Esophagus squamous epithelium (tissue), 5 donors: ENCODE data around the gene NDUFAF7. TPM values are rescaled to one million over a fixed set of nuclear protein-coding genes. Genes with fewer than 3 reads are reported as not detected.
"Not testable (repeated sequence)": the region's sequence is repeated elsewhere in the genome, so short reads cannot be mapped to it uniquely, and the experiment has no call there.

Source experiments
- DNase-seq: peaks from one replicate; lab custom pipeline; 2025; lab: John Stamatoyannopoulos, UW
- H3K27ac ChIP-seq, 4 donors: fragments of 200-600 bp; sonication (generic); one replicate each; pipeline ENCODE4 v1.5.1; 2016 to 2019; ENCODE audit warnings: mild to moderate bottlenecking in 1 of 4
- H3K27me3 ChIP-seq, 4 donors: fragments of 200-600 bp; sonication (generic); 1 replicate in 3 of 4; 2 replicates in 1 of 4; pipeline versions ENCODE4 v1.5.1 to v1.6.0; 2017 to 2021; ENCODE audit warnings: antibody characterized with exemption in 1 of 4
- H3K36me3 ChIP-seq, 3 donors: fragments of 200-600 bp; sonication (generic); one replicate each; pipeline ENCODE4 v1.5.1; 2016 to 2019
- H3K4me1 ChIP-seq, 3 donors: fragments of 200-600 bp; sonication (generic); one replicate each; pipeline ENCODE4 v1.5.1; 2017 to 2019
- H3K4me3 ChIP-seq, 4 donors: fragments of 200-600 bp; sonication (generic); 1 replicate in 3 of 4; 2 replicates in 1 of 4; pipeline ENCODE4 v1.5.1; 2016 to 2019; ENCODE audit warnings: mild to moderate bottlenecking in 2 of 4, moderate library complexity in 1 of 4
- H3K9me3 ChIP-seq, 3 donors: fragments of 200-600 bp; sonication (generic); one replicate each; pipeline ENCODE4 v1.5.1; 2016 to 2019
- POLR2A ChIP-seq, 4 donors: fragments of 450-650 bp; IDR thresholded peaks; one replicate each; pipeline ENCODE4 v1.6.1; 2017; ENCODE audit warnings: antibody characterized with exemption in 4 of 4, mild to moderate bottlenecking in 4 of 4, moderate library complexity in 3 of 4
- WGBS, 2 donors: methylation state at CpG; one replicate each; pipeline ENCODE4 v1.1.5; 2018; 5-methylcytosine and 5-hydroxymethylcytosine counted together
- intact Hi-C: fragments of 100-400 bp; cut with DNase I; formaldehyde crosslinking; loops from one replicate; pipeline ENCODE4 v1.15.0; 2022
- total RNA-seq, 4 donors: library from RNA; depleted of rRNA; stranded (reverse); fragments of >200 nt; gene quantifications; one replicate each; pipeline ENCODE4 v1.1.0, GENCODE V29; 2016
- TF ChIP-seq, protein P1 (sequence below), 6 experiments: fragments of 450-650 bp in 4 of 6; fragments of 200-600 bp in 2 of 6; sonication (generic) in 2 of 6; IDR thresholded peaks; one replicate each; pipeline ENCODE4 v1.5.1; 2016 to 2019; ENCODE audit warnings: antibody characterized with exemption in 6 of 6, mild to moderate bottlenecking in 4 of 6, moderate library complexity in 4 of 6
- donor health status: DM: yes; HTN: yes; CAD: no.

Gene NDUFAF7
- total RNA-seq, 4 donors from 2014 or later, result 8.3 to 12.6 (median 8.9) TPM

DNA sequence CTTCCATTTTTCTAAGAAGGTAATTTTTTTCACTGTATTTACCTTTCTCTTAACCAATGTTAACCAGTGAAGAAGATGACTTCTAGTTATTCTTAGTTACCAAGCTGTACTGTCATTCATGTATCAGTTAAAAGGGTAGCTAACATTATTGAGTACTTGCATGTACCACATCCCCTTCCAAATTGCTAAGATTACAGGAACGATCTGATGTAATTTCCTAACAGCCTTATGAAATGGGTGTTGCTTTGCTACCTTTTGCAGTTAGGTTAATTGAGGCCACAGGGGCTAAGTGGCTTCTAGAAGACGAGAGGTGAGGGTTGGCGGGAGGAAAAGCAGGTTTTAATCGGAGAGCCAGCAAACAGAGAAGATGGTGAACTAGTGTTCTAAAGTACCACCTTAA, 41.2 kb upstream of the NDUFAF7 start:
- TF ChIP-seq POLR2A (IDR thresholded peaks at IDR 0.05), result no peak
- TF ChIP-seq, protein P1, sequence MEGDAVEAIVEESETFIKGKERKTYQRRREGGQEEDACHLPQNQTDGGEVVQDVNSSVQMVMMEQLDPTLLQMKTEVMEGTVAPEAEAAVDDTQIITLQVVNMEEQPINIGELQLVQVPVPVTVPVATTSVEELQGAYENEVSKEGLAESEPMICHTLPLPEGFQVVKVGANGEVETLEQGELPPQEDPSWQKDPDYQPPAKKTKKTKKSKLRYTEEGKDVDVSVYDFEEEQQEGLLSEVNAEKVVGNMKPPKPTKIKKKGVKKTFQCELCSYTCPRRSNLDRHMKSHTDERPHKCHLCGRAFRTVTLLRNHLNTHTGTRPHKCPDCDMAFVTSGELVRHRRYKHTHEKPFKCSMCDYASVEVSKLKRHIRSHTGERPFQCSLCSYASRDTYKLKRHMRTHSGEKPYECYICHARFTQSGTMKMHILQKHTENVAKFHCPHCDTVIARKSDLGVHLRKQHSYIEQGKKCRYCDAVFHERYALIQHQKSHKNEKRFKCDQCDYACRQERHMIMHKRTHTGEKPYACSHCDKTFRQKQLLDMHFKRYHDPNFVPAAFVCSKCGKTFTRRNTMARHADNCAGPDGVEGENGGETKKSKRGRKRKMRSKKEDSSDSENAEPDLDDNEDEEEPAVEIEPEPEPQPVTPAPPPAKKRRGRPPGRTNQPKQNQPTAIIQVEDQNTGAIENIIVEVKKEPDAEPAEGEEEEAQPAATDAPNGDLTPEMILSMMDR (IDR thresholded peaks at IDR 0.05), result no peak
- Histone ChIP-seq H3K4me1 (peaks cover 0 to 15% (median 7%) of the 10 kb centered on the region in 3 donors), H3K4me3 (no peak overlapping the region), H3K36me3 (no peaks in the 10 kb centered on the region), H3K27me3 (no peaks in the 10 kb centered on the region), H3K9me3 (no peaks in the 10 kb centered on the region), H3K27ac (peak overlapping the region in 1 of 4 donors; percentile 5)
- DNase-seq, result no peak
- intact Hi-C loops, result no loop called here
- 66 to 73% methylated on average over 4 of the region's 4 CpGs for WGBS, 2 donors

DNA sequence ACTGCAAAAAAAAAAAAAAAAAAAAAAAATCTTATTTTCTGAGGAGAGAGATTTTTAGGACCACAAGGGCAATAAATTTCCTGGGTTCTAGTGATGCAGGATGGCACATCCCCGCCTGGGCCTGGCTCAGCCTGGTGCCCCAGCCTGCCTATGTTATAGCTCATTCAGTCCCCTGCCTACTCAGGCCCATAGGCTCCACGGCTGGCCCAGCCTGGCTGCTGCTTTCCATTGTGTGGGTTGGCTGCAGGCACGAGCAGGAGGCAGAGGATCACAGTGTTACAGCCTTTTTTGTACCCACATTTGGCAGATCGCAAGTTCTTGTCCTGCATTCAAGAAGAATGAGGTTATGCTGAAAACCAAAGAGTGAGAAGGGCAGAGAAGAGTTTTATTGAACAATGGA, 40.2 kb upstream of the NDUFAF7 start:
- TF ChIP-seq, protein P1 (IDR thresholded peaks at IDR 0.05), result no peak
- no peak for TF ChIP-seq POLR2A (IDR thresholded peaks at IDR 0.05)

DNA sequence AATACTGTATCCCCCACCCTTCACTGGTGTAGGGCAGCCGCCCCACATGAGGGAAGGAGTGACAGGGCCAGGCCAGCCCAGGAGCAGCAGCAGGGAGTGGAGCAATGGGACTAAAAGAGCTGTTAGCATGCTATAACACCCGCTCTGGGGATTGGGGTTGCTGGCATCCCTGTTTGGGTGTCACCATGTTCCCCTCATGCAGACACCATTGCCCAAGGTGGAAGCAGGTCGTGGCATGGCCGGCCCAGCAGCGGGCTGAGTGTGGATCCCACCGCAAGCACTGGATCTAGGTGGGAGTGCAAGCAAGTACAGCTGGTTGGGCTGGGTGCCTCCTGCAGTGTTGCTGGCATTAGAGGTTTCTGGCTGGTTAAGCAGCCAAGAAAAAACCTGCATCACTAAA, 39.7 kb upstream of the NDUFAF7 start:
- no peaks in the 10 kb centered on the region for H3K36me3 ChIP-seq
- no peaks in the 10 kb centered on the region for H3K9me3 ChIP-seq
- no peak overlapping the region for H3K4me3 ChIP-seq
- WGBS, 2 donors, result 77 to 79% methylated on average over 5 to 6 of the region's 6 CpGs
- intact Hi-C loops, result no loop called here
- no peak for DNase-seq
- TF ChIP-seq, protein P1 (IDR thresholded peaks at IDR 0.05), result no peak
- no peak for TF ChIP-seq POLR2A (IDR thresholded peaks at IDR 0.05)
- no peaks in the 10 kb centered on the region for H3K27me3 ChIP-seq
- H3K4me1 ChIP-seq, result peaks cover 0 to 22% (median 11%) of the 10 kb centered on the region in 3 donors
- H3K27ac ChIP-seq, result no peak overlapping the region

More for the DNA sequence above, 40.2 kb upstream of the NDUFAF7 start:
- DNase-seq, result no peak
- WGBS, 2 donors, result 80 to 88% methylated on average over 3 to 4 of the region's 4 CpGs
- H3K9me3 ChIP-seq, result no peaks in the 10 kb centered on the region
- no peak overlapping the region for H3K27ac ChIP-seq
- no peaks in the 10 kb centered on the region for H3K27me3 ChIP-seq
- H3K4me3 ChIP-seq, result no peak overlapping the region
- intact Hi-C loops, result no loop called here
- H3K4me1 ChIP-seq, result peaks cover 0 to 21% (median 11%) of the 10 kb centered on the region in 3 donors
- H3K36me3 ChIP-seq, result no peaks in the 10 kb centered on the region

DNA sequence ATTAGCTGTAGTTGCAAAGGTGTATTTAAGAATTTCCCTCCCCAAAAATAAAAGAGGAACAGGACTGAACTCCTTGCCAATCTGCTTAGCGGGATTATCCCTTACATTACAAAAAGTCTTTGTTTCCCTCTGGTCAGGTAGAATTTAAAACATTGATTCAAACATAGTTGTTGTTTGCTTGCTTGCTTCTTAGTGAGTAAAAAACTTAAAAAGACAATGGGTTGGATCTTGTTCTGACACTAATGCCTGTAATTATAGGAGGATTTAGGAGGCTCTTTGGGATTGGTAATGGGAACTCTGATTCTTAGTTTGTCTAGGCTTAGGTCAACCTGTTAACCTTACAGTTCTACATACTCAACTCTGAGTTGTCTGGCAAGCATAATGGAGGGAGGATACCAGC, 38.9 kb upstream of the NDUFAF7 start:
- DNase-seq, result no peak
- peaks cover 0 to 30% (median 17%) of the 10 kb centered on the region in 3 donors for H3K4me1 ChIP-seq
- no peak overlapping the region for H3K4me3 ChIP-seq
- H3K27ac ChIP-seq, result no peak overlapping the region
- H3K27me3 ChIP-seq, result no peaks in the 10 kb centered on the region
- H3K9me3 ChIP-seq, result no peaks in the 10 kb centered on the region
- TF ChIP-seq POLR2A (IDR thresholded peaks at IDR 0.05), result no peak
- TF ChIP-seq, protein P1 (IDR thresholded peaks at IDR 0.05), result no peak
- intact Hi-C loops, result no loop called here
- no peaks in the 10 kb centered on the region for H3K36me3 ChIP-seq
- WGBS, 2 donors, result 82 to 90% methylated on average over 1 of the region's 1 CpG

DNA sequence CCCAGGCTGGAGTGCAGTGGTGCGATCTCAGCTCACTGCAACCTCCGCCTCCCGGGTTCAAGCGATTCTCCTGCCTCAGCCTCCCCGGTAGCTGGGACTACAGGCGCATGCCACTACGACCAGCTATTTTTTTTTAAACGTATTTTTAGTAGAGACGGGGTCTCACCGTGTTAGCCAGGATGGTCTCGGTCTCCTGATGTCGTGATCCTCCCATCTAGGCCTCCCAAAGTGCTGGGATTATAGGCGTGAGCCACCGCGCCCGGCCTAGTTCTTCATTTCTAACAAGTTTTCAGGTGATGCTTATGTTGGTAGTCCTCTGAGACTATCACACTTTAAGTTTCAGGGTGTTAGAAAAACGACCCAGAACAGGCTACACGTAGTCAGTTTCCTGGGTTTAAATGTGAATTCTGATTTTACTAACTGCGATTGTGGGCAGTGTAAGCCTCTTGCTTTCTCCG, 35.6 kb upstream of the NDUFAF7 start:
- peaks cover 0 to 32% (median 15%) of the 10 kb centered on the region in 3 donors for H3K4me1 ChIP-seq
- peak overlapping the region; percentile 92 to 95 (median 94) for H3K27ac ChIP-seq
- H3K9me3 ChIP-seq, intact Hi-C loops, DNase-seq, H3K27me3 ChIP-seq: not testable (repeated sequence)
- WGBS, 2 donors, result 77 to 81% methylated on average over 20 of the region's 20 CpGs
- H3K4me3 ChIP-seq, result peak overlapping the region; percentile 69 to 97 (median 88)
- H3K36me3 ChIP-seq, result peaks cover 0 to 12% (median 6%) of the 10 kb centered on the region in 3 donors
